ENCODE data around the gene RLF.

DNA sequence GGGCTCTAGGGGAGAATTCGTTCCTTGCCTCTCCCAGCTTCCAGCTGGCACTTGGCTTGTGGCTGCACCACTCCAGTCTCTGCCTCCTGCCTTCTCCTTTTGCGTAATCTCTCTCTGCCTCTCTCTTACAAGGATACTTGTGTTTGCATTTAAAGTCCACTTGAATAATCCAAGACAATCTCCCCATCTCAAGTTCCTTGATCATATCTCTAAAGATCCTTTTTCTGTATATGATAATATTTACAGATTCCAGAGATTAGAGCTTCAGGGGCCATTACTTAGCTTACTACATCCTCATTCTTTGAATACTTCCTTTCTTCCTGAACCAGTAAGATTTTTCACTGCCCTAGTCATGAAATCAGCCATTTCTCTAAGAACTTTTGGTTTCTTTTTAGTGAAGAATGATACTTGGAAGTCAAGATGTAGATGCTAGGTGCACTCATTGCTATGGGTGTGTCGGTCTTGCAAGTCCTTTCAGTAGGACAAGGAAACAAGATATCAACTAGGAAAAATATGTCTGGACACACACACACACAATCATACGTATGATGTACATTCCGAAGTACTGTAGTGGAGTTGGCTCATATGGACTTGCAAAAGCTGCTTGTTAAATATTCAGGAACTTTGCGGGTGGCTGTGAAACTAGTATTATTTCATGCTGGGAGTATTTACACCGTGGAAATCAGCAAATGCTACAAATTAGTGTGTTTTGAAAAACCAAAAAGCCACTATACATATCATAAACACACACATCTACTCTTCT lies 20.8 kb upstream of the RLF start:
- TF ChIP-seq, protein P1, sequence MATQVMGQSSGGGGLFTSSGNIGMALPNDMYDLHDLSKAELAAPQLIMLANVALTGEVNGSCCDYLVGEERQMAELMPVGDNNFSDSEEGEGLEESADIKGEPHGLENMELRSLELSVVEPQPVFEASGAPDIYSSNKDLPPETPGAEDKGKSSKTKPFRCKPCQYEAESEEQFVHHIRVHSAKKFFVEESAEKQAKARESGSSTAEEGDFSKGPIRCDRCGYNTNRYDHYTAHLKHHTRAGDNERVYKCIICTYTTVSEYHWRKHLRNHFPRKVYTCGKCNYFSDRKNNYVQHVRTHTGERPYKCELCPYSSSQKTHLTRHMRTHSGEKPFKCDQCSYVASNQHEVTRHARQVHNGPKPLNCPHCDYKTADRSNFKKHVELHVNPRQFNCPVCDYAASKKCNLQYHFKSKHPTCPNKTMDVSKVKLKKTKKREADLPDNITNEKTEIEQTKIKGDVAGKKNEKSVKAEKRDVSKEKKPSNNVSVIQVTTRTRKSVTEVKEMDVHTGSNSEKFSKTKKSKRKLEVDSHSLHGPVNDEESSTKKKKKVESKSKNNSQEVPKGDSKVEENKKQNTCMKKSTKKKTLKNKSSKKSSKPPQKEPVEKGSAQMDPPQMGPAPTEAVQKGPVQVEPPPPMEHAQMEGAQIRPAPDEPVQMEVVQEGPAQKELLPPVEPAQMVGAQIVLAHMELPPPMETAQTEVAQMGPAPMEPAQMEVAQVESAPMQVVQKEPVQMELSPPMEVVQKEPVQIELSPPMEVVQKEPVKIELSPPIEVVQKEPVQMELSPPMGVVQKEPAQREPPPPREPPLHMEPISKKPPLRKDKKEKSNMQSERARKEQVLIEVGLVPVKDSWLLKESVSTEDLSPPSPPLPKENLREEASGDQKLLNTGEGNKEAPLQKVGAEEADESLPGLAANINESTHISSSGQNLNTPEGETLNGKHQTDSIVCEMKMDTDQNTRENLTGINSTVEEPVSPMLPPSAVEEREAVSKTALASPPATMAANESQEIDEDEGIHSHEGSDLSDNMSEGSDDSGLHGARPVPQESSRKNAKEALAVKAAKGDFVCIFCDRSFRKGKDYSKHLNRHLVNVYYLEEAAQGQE (IDR thresholded peaks at IDR 0.05; ENCODE audit: insufficient read depth in 1 of 2, low read depth in 2 of 2, low read length in 2 of 2) = no peak
- TF ChIP-seq TAF1 (IDR thresholded peaks at IDR 0.05; ENCODE audit: borderline replicate concordance, insufficient read depth, low read length) (no peak), POLR2AphosphoS5 (IDR thresholded peaks at IDR 0.05; ENCODE audit: low read depth, low read length) (no peak), SIN3A (IDR thresholded peaks at IDR 0.05; ENCODE audit: borderline replicate concordance, insufficient read depth, low read length) (no peak)

Measured in PFSK-1 (cell line).